HS-27A (cell line): ENCODE results near the gene RYR1.
"Not testable (repeated sequence)": the region's sequence is repeated elsewhere in the genome, so short reads cannot be mapped to it uniquely, and the experiment has no call there.

Experiments
- DNase-seq: peaks from one replicate; pipeline ENCODE4 v3.0.0-alpha.2; 2012; ENCODE audit warnings: low read depth, missing footprints

RYR1 gene

GRCh38 chr19:38616265-38616664 is 182.8 kb downstream of the RYR1 start:
- DNase-seq = no peak

- no peak for DNase-seq
Observed at GRCh38 chr19:38617283-38617763, 183.8 kb downstream of the RYR1 start.

- no peak for DNase-seq
Observed at GRCh38 chr19:38617764-38618589, 184.5 kb downstream of the RYR1 start, which contains the start of gene MAP4K1. TSS of gene MAP4K1 (minus strand) at chr19:38617953. CDS start at chr19:38617895, 58 bp downstream.

GRCh38 chr19:38618590-38619360 is 185.3 kb downstream of the RYR1 start, which contains the start of gene EIF3K:
TSS of gene EIF3K (plus strand) at chr19:38619188. CDS start at chr19:38619269, 81 bp downstream.
- peak; percentile 100 for DNase-seq

- DNase-seq = no peak
Observed at GRCh38 chr19:38619361-38620174, 186.1 kb downstream of the RYR1 start.

- no peak for DNase-seq
Observed at GRCh38 chr19:38624822-38625221, 191.3 kb downstream of the RYR1 start.

GRCh38 chr19:38626401-38626800 is 192.9 kb downstream of the RYR1 start:
- DNase-seq = no peak

- no peak for DNase-seq
Observed at GRCh38 chr19:38629568-38629967, 196.1 kb downstream of the RYR1 start.

- not testable (repeated sequence) for DNase-seq
Observed at GRCh38 chr19:38631301-38631700, 197.8 kb downstream of the RYR1 start.

- not testable (repeated sequence) for DNase-seq
Observed at GRCh38 chr19:38631811-38632475, 198.5 kb downstream of the RYR1 start.

- DNase-seq = no peak
Observed at GRCh38 chr19:38632476-38633213, 199.2 kb downstream of the RYR1 start.

- DNase-seq = no peak
Observed at GRCh38 chr19:38634757-38635482, 201.4 kb downstream of the RYR1 start.

GRCh38 chr19:38635483-38636399 is 202.2 kb downstream of the RYR1 start:
- DNase-seq = no peak
